Panc1 (cell line): Measurements from ENCODE around the gene PPEF1. TPM values are rescaled to one million over a fixed set of nuclear protein-coding genes. Genes with fewer than 3 reads are reported as not detected.

Source experiments
- ATAC-seq: fragments of 200-7000 bp; cut with Tn5 transposase; 2 replicates; pipeline ENCODE4 v1.9.1; 2020; ENCODE audit warnings: mild to moderate bottlenecking, moderate library complexity
- BruUV-seq: library from RNA; stranded (reverse); fragments of 400-500 nt; replicated peaks from 2 replicates; lab custom pipeline; 2021; lab: Mats Ljungman, UMichigan
- CTCF ChIA-PET: fragments of 300-600 bp; sonication (Branson Sonifier 250); formaldehyde crosslinking; loops from one replicate; lab custom pipeline; 2022; ENCODE audit warnings: antibody characterized with exemption; lab: Charles Lee
- POLR2A ChIA-PET: fragments of 300-600 bp; sonication (Branson Sonifier 250); formaldehyde crosslinking; loops from one replicate; lab custom pipeline; 2022; ENCODE audit warnings: antibody characterized with exemption; lab: Charles Lee
- DNase-seq: peaks from one replicate; pipeline ENCODE4 v3.0.0-alpha.2; 2010; ENCODE audit warnings: low read depth, low spot score
- H3K27ac ChIP-seq: 2 replicates; pipeline ENCODE4 v1.5.1; 2011; ENCODE audit warnings: mild to moderate bottlenecking, low read length, inconsistent platforms
- H3K27me3 ChIP-seq: fragments of 200-500 bp; sonication (Bioruptor generic); 2 replicates; pipeline ENCODE4 v1.6.0; 2014; ENCODE audit warnings: low read length, inconsistent platforms; ENCODE audit not compliant: control insufficient read depth, insufficient read depth
- H3K36me3 ChIP-seq: fragments of 200-500 bp; sonication (Bioruptor generic); 2 replicates; pipeline ENCODE4 v1.5.1; 2014; ENCODE audit warnings: inconsistent platforms, mild to moderate bottlenecking, low read length, moderate library complexity; ENCODE audit not compliant: control insufficient read depth, insufficient read depth
- H3K4me1 ChIP-seq: 2 replicates; pipeline ENCODE4 v1.5.1; 2011; ENCODE audit warnings: inconsistent platforms, mild to moderate bottlenecking, low read length, moderate library complexity; ENCODE audit not compliant: control insufficient read depth, insufficient read depth
- H3K4me3 ChIP-seq, 2 experiments: 2 replicates each; pipeline ENCODE4 v1.5.1; 2011 to 2012; ENCODE audit warnings: low read depth in 2 of 2, low read length in 2 of 2, mild to moderate bottlenecking in 2 of 2, inconsistent platforms in 1 of 2, moderate library complexity in 1 of 2
- H3K9me3 ChIP-seq: fragments of 200-500 bp; sonication (Bioruptor generic); 2 replicates; pipeline ENCODE4 v1.5.1; 2014; ENCODE audit warnings: low read depth, mild to moderate bottlenecking, inconsistent platforms, low read length, moderate library complexity; ENCODE audit not compliant: control insufficient read depth, insufficient read depth
- CTCF ChIP-seq: fragments of 450-650 bp; IDR thresholded peaks from 2 replicates; pipeline ENCODE4 v1.5.1; 2017; ENCODE audit warnings: mild to moderate bottlenecking
- POLR2AphosphoS5 ChIP-seq: IDR thresholded peaks from 2 replicates; pipeline ENCODE4 v1.6.1; 2012; ENCODE audit warnings: mild to moderate bottlenecking, low read depth, low read length, moderate library complexity
- REST ChIP-seq, 2 experiments: IDR thresholded peaks; 2 replicates each; pipeline ENCODE4 v1.6.1; 2011 to 2012; ENCODE audit warnings: low read depth in 2 of 2, control low read depth in 1 of 2, low read length in 1 of 2, mild to moderate bottlenecking in 1 of 2, moderate library complexity in 1 of 2; ENCODE audit not compliant: insufficient read depth in 1 of 2
- SIN3A ChIP-seq: IDR thresholded peaks from 2 replicates; pipeline ENCODE4 v1.6.1; 2012; ENCODE audit warnings: low read depth, mild to moderate bottlenecking, low read length, moderate library complexity, borderline replicate concordance; ENCODE audit not compliant: insufficient read depth
- TCF7L2 ChIP-seq: IDR thresholded peaks from 2 replicates; pipeline ENCODE4 v1.6.1; 2011; ENCODE audit warnings: mild to moderate bottlenecking, low read depth, low read length, inconsistent platforms
- in situ Hi-C: cut with HindIII; loops from 2 replicates; pipeline ENCODE4 v1.10.0; 2016; ENCODE audit warnings: low sequenced_read_pairs, low pct_unique_long_range_greater_than_20kb
- intact Hi-C: fragments of 100-400 bp; cut with micrococcal nuclease; formaldehyde crosslinking; loops from one replicate; pipeline ENCODE4 v1.10.0; 2022; ENCODE audit not compliant: unreplicated experiment
- total RNA-seq: library from RNA; stranded (reverse); gene quantifications from one replicate; pipeline ENCODE4 v1.2.1, GENCODE V29; 2021; ENCODE audit not compliant: unreplicated experiment

PPEF1 gene
- total RNA-seq, 1 experiment from 2014 or later = not detected

GRCh38 chrX:18691431-18691830, 16.0 kb upstream of the PPEF1 start:
- BruUV-seq = no TSS peak
- Histone ChIP-seq H3K36me3 (no peaks in the 10 kb centered on the region), H3K4me1 (no peaks in the 10 kb centered on the region), H3K27ac (no peak overlapping the region), H3K9me3 (no peaks in the 10 kb centered on the region), H3K27me3 (no peaks in the 10 kb centered on the region), H3K4me3 (no peak overlapping the region)
- DNase-seq (no peak), ATAC-seq (no peak)
- no peak for TF ChIP-seq TCF7L2
- no peak for TF ChIP-seq CTCF
- no peak for TF ChIP-seq REST (IDR thresholded peaks at IDR 0.05; ENCODE audit: insufficient read depth in 1 of 2, low read depth in 2 of 2, low read length in 1 of 2)
- TF ChIP-seq POLR2AphosphoS5 = no peak
- TF ChIP-seq SIN3A = no peak
- in situ Hi-C loops = no loop called here
- CTCF ChIA-PET = no interaction called here
- intact Hi-C loops = no loop called here
- POLR2A ChIA-PET = no interaction called here

- in situ Hi-C loops (no loop called here), intact Hi-C loops (no loop called here)
- CTCF ChIA-PET = no interaction called here
- H3K9me3 ChIP-seq = no peaks in the 10 kb centered on the region
- no peak for DNase-seq
- POLR2A ChIA-PET = no interaction called here
- ATAC-seq = no peak
- TF ChIP-seq CTCF = no peak
- no peak for TF ChIP-seq SIN3A
- TF ChIP-seq POLR2AphosphoS5 = no peak
- no peak for TF ChIP-seq TCF7L2
- no peak overlapping the region for H3K4me3 ChIP-seq
- no peaks in the 10 kb centered on the region for H3K27me3 ChIP-seq
- H3K36me3 ChIP-seq = no peaks in the 10 kb centered on the region
- no peak overlapping the region for H3K27ac ChIP-seq
- no peaks in the 10 kb centered on the region for H3K4me1 ChIP-seq
- no TSS peak for BruUV-seq
Measured at GRCh38 chrX:18692541-18692940, 14.9 kb upstream of the PPEF1 start.
